Activated CD4-positive, alpha-beta memory T cell treated with anti-CD3 and anti-CD28 coated beads for 36 hours (primary cell): ENCODE measurements around the gene DEXI. TPM values are rescaled to one million over a fixed set of nuclear protein-coding genes. Genes with fewer than 3 reads are reported as not detected.

Experiments
- CTCF ChIA-PET: fragments of 350-600 bp; sonication (Branson Sonifier 250); formaldehyde crosslinking; loops from one replicate; lab custom pipeline; 2021; ENCODE audit warnings: antibody characterized with exemption, inconsistent platforms; lab: Charles Lee
- POLR2A ChIA-PET: fragments of 350-600 bp; sonication (Branson Sonifier 250); formaldehyde crosslinking; loops from one replicate; lab custom pipeline; 2021; ENCODE audit warnings: antibody characterized with exemption; lab: Charles Lee
- DNase-seq: peaks from one replicate; pipeline ENCODE4 v3.0.0-alpha.2; 2020
- H3K27ac Mint-ChIP-seq: one replicate; pipeline ENCODE4 v1.8.0; 2021; ENCODE audit warnings: mixed read lengths
- H3K27me3 Mint-ChIP-seq: one replicate; pipeline ENCODE4 v1.8.0; 2021; ENCODE audit warnings: mixed read lengths
- H3K36me3 Mint-ChIP-seq: one replicate; pipeline ENCODE4 v1.8.0; 2021; ENCODE audit warnings: mixed read lengths
- H3K4me1 Mint-ChIP-seq: one replicate; pipeline ENCODE4 v1.8.0; 2021; ENCODE audit warnings: low read depth, mixed read lengths
- H3K4me3 Mint-ChIP-seq: one replicate; pipeline ENCODE4 v1.8.0; 2021; ENCODE audit warnings: mild to moderate bottlenecking, mixed read lengths
- H3K9me3 Mint-ChIP-seq: one replicate; pipeline ENCODE4 v1.8.0; 2021; ENCODE audit warnings: mixed read lengths
- intact Hi-C: fragments of 100-400 bp; cut with micrococcal nuclease; formaldehyde crosslinking; loops from one replicate; pipeline ENCODE4 v1.15.1; 2023
- total RNA-seq, 2 experiments: library from RNA; stranded (reverse); gene quantifications; one replicate each; pipeline ENCODE4 v1.2.3, GENCODE V29; 2021

Gene DEXI
- 10 to 100 TPM; 35.1 to 38.2 TPM for total RNA-seq

DNA sequence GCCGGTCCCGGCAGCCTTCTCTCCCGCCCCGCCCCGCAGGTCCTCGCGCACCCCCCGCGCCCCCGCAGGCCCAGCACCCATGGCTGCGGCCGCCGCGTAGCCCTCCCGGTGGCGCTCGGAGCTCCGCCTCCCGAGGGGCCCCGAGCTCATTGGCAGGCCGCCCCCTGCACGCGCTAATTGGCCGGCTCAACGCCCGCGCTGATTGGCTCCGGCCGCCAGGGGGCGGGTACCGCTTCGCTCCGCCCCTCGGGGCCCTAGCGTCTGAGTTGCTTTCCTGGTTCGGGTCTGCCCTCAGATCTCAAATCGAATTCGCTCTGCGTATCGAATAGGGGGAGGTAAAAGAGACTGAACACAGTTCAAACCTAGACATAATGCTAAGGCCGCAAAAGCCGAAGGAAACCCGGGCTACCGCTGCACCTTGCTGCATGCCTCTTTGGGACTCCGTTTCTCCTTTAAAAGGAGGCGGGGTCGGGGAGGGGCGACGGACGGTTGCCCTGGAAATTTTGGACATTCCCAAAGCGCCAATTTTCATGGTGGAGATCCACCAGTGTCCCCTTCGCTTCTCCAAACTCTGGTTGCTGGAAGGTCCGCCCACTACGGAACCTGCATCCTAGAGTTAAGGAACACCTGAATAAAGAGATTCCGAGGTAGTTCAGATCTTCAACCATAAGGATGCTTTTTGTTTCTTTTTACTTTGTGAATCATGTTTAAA lies at the start of gene DEXI:
TSS of gene DEXI (minus strand) at position 117 of the 712 bp plus-strand sequence. CDS start 463 bp downstream, outside the sequence.
- Mint-ChIP-seq H3K4me1 (peaks cover 70% of the 10 kb centered on the region), H3K4me3 (peak within 1 kb of the TSS; percentile 92), H3K9me3 (no peaks in the 10 kb centered on the region), H3K27me3 (no peaks in the 10 kb centered on the region), H3K36me3 (peaks cover 11% of the 10 kb centered on the region), H3K27ac (peak within 1 kb of the TSS; percentile 79)
- ChIA-PET CTCF (interaction anchor here (1.0 kb wide), 4 partner anchors 9 to 24 kb away, joined by 3 to 6 read pairs (median 4); no protein-coding TSS in a partner anchor), POLR2A (no interaction called here)
- DNase-seq, result peak; percentile 97
- intact Hi-C loops, result loop anchor here (2.0 to 5.0 kb wide), 3 partner anchors 198 to 975 kb away; partner anchors contain the start of gene GSPT1

DNA sequence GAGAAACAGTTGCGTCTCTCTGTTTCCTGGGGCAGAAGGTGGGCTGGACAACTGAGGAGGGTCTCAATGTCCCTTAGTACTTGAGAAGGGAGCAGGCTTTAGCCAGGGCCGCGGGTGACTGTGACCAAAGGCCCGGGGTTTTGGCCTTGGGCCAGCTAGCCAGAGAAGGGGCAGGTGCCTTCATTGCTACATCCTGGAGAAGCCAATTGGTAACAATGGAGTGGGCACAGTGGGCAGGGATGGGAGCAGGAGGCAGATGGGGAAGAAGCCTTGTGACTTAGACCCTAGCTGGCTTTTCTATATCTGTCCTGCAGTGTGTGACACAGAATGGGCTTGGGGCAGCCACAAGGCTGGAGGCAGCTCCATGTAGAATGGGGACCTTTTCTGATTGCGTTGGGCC lies 48.1 kb upstream of the DEXI start:
- no peak overlapping the region for H3K4me3 Mint-ChIP-seq
- peaks cover 81% of the 10 kb centered on the region for H3K4me1 Mint-ChIP-seq
- H3K27me3 Mint-ChIP-seq, result no peaks in the 10 kb centered on the region
- ChIA-PET CTCF (interaction anchor here (1.0 to 1.7 kb wide), 2 partner anchors 27 to 366 kb away, joined by 3 to 10 read pairs; no protein-coding TSS in a partner anchor), POLR2A (interaction anchor here (0.8 to 1.3 kb wide), 4 partner anchors 25 to 261 kb away, joined by 3 to 4 read pairs (median 3); no protein-coding TSS in a partner anchor)
- no peak for DNase-seq
- intact Hi-C loops, result no loop called here
- no peaks in the 10 kb centered on the region for H3K9me3 Mint-ChIP-seq
- peak overlapping the region; percentile 69 for H3K27ac Mint-ChIP-seq
- peaks cover 47% of the 10 kb centered on the region for H3K36me3 Mint-ChIP-seq

GRCh38 chr16:10989559-10989958 lies 47.3 kb upstream of the DEXI start:
- Mint-ChIP-seq H3K36me3 (peaks cover 49% of the 10 kb centered on the region), H3K4me1 (peaks cover 86% of the 10 kb centered on the region), H3K27me3 (no peaks in the 10 kb centered on the region), H3K27ac (peak overlapping the region; percentile 98), H3K9me3 (no peaks in the 10 kb centered on the region), H3K4me3 (no peak overlapping the region)
- ChIA-PET POLR2A (interaction anchor here (0.6 to 1.5 kb wide), 4 partner anchors 24 to 876 kb away, joined by 3 to 4 read pairs (median 4); no protein-coding TSS in a partner anchor), CTCF (interaction anchor here (0.9 to 1.7 kb wide), 5 partner anchors 18 to 367 kb away, joined by 3 to 10 read pairs (median 3); no protein-coding TSS in a partner anchor)
- no peak for DNase-seq
- intact Hi-C loops, result loop anchor here (2.0 to 5.0 kb wide), 3 partner anchors 37 to 193 kb away; no protein-coding TSS in a partner anchor

GRCh38 chr16:10988879-10989278 lies 46.6 kb upstream of the DEXI start:
- Mint-ChIP-seq H3K36me3 (peaks cover 48% of the 10 kb centered on the region), H3K4me1 (peaks cover 89% of the 10 kb centered on the region), H3K9me3 (no peaks in the 10 kb centered on the region), H3K27ac (peak overlapping the region; percentile 98), H3K4me3 (peak overlapping the region; percentile 13), H3K27me3 (no peaks in the 10 kb centered on the region)
- ChIA-PET POLR2A (interaction anchor here (1.0 to 1.5 kb wide), 2 partner anchors 263 to 265 kb away, joined by 3 to 4 read pairs; no protein-coding TSS in a partner anchor), CTCF (interaction anchor here (0.7 to 1.7 kb wide), 5 partner anchors 18 to 266 kb away, joined by 3 to 10 read pairs (median 3); no protein-coding TSS in a partner anchor)
- intact Hi-C loops, result loop anchor here (1.0 to 5.0 kb wide), 15 partner anchors 25 to 390 kb away; no protein-coding TSS in a partner anchor
- DNase-seq, result peak; percentile 32

DNA sequence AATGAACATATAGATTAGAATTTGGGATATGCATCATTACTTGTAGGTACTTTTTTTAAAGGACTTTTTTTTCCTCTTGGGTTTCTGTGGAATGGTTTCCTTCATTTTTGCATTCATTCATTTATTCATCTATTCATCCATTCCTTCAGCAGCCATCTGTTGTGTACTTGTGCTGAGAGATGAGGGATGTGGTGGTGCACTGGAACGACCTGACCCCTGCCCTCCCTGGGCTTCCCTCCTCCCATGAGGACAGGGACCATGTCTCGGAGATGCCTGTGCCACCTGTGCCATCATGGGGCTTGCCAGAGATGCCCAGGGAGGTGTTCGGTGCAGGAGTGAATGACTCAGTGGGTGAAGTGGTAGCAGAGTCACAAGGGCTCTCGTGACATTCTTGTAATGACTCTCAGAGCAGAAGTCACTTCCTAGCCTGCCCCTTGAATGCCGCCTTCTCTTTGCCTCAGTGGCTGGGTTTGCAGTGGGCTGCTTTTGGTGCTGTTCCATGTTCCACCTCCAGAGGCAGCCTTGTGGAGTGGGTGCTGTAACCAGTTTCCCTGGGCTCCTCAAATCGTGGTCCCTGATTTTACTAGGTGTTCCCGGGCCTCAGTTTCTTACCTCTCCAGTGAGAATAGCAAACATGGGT lies 46.0 kb upstream of the DEXI start:
- POLR2A ChIA-PET, result interaction anchor here (1.0 to 1.5 kb wide), 2 partner anchors 264 to 265 kb away, joined by 3 to 4 read pairs; no protein-coding TSS in a partner anchor
- CTCF ChIA-PET, result no interaction called here

GRCh38 chr16:10987361-10988163 lies 45.3 kb upstream of the DEXI start:
- DNase-seq, result peak; percentile 29
- H3K4me1 Mint-ChIP-seq, result peaks cover 90% of the 10 kb centered on the region
- H3K27ac Mint-ChIP-seq, result peak overlapping the region; percentile 98
- intact Hi-C loops, result loop anchor here (1.0 to 5.0 kb wide), 15 partner anchors 23 to 392 kb away; no protein-coding TSS in a partner anchor
- H3K9me3 Mint-ChIP-seq, result no peaks in the 10 kb centered on the region
- ChIA-PET CTCF (interaction anchor here (0.6 to 1.1 kb wide), 3 partner anchors 117 to 267 kb away, joined by 3 to 4 read pairs (median 3); no protein-coding TSS in a partner anchor), POLR2A (interaction anchor here (0.9 to 1.2 kb wide), 2 partner anchors 22 to 118 kb away, joined by 3 to 5 read pairs; no protein-coding TSS in a partner anchor)
- H3K27me3 Mint-ChIP-seq, result no peaks in the 10 kb centered on the region
- peaks cover 48% of the 10 kb centered on the region for H3K36me3 Mint-ChIP-seq
- H3K4me3 Mint-ChIP-seq, result peak overlapping the region; percentile 33

More for the DNA sequence above, 46.0 kb upstream of the DEXI start:
- no peaks in the 10 kb centered on the region for H3K27me3 Mint-ChIP-seq
- intact Hi-C loops, result loop anchor here (1.0 to 5.0 kb wide), 15 partner anchors 24 to 391 kb away; no protein-coding TSS in a partner anchor
- peak; percentile 93 for DNase-seq
- H3K27ac Mint-ChIP-seq, result peak overlapping the region; percentile 98
- peak overlapping the region; percentile 33 for H3K4me3 Mint-ChIP-seq
- peaks cover 46% of the 10 kb centered on the region for H3K36me3 Mint-ChIP-seq
- peaks cover 90% of the 10 kb centered on the region for H3K4me1 Mint-ChIP-seq
- no peaks in the 10 kb centered on the region for H3K9me3 Mint-ChIP-seq

DNA sequence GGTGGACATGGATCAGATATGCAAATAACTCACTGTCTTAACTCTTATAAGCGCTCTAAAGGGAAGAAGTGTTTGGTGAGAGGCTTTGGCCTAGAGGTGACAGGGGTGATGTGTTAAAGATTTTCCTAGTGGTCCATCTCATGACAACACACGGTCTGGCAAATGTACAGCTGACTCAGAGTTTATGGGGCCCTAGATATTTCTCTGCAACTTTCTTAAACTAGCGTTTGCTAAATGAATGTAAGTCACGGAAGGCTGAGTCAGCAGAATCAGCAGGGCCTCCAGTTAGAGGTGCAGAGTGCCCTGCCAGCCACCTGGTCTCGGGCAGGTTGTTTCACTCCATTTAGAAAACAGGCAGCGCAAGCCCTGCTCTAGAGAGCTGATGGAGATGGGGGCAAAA lies 42.2 kb upstream of the DEXI start:
- peaks cover 43% of the 10 kb centered on the region for H3K36me3 Mint-ChIP-seq
- DNase-seq, result peak; percentile 50
- no peaks in the 10 kb centered on the region for H3K9me3 Mint-ChIP-seq
- H3K4me3 Mint-ChIP-seq, result no peak overlapping the region
- peak overlapping the region; percentile 67 for H3K27ac Mint-ChIP-seq
- CTCF ChIA-PET, result interaction anchor here (0.5 to 4.6 kb wide), 10 partner anchors 13 to 372 kb away, joined by 3 to 45 read pairs (median 6); partner anchors contain the start of gene SOCS1
- POLR2A ChIA-PET, result interaction anchor here (1.1 to 4.2 kb wide), 6 partner anchors 19 to 271 kb away, joined by 3 to 31 read pairs (median 4); partner anchors contain the start of gene SOCS1
- intact Hi-C loops, result no loop called here
- H3K4me1 Mint-ChIP-seq, result peaks cover 71% of the 10 kb centered on the region
- H3K27me3 Mint-ChIP-seq, result no peaks in the 10 kb centered on the region

DNA sequence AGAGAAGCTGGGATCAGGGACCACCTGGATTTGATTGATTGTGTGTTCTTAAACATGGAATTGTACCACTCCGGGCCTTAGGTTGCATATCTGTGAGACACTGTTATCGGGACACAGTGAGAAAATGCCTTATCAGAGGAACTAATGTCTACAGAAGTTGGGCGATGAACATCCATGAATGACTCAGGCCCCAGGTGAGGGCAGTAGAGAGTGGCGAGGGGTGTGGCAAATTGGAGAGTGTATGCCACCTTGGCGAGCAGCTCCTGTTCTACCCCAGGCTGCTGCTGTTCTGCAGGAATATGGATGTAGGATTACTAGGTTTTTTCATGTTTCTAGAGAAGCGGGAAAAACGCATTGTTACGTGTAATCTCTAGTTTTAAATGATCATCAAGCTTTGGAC lies 40.9 kb upstream of the DEXI start:
- peaks cover 41% of the 10 kb centered on the region for H3K36me3 Mint-ChIP-seq
- peaks cover 57% of the 10 kb centered on the region for H3K4me1 Mint-ChIP-seq

DNA sequence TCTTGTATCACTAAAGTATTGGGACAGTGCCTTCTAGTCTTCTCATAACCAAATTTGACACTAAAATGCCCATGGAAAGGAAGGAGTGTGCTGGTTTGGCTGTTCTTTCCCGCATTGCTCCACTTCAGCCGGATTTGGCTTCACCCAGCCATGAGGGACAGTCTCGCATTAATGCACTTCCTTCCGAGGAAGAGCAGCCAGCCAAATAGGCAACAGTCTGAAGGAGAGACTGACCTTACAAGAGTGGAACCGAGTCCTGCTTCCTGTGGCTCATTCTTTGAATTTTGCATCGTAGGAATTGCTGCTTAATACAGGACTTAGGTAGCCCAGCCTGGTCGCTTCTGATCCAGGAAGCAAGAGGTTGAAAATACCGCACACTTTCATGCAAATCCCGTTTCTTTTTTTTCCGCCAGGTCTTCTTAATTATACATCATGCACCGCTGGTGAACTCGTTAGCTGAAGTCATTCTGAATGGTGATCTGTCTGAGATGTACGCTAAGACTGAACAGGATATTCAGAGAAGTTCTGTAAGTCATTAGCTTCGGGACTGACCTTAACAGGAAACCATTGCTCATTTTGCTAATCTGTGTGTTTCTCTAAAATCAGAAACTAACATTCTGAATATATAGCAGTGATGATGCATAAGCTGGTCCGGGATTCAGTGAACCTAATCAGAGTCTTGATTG lies 40.3 kb upstream of the DEXI start:
- Mint-ChIP-seq H3K4me3 (peak overlapping the region; percentile 71), H3K4me1 (peaks cover 55% of the 10 kb centered on the region), H3K27ac (peak overlapping the region; percentile 87), H3K27me3 (no peaks in the 10 kb centered on the region), H3K9me3 (no peaks in the 10 kb centered on the region), H3K36me3 (peaks cover 41% of the 10 kb centered on the region)
- no peak for DNase-seq
- intact Hi-C loops, result loop anchor here (1.0 kb wide), 1 partner anchor 17 kb away; no protein-coding TSS in a partner anchor
- ChIA-PET CTCF (interaction anchor here (0.6 to 4.6 kb wide), 21 partner anchors 10 to 473 kb away, joined by 3 to 45 read pairs (median 6); partner anchors contain the start of gene SOCS1), POLR2A (interaction anchor here (0.9 to 4.2 kb wide), 13 partner anchors 17 to 276 kb away, joined by 3 to 31 read pairs (median 6); partner anchors contain the start of gene SOCS1)

More for the DNA sequence above, 40.9 kb upstream of the DEXI start:
- ChIA-PET CTCF (interaction anchor here (0.6 to 4.6 kb wide), 25 partner anchors 10 to 472 kb away, joined by 3 to 45 read pairs (median 5); partner anchors contain the start of gene SOCS1), POLR2A (interaction anchor here (0.9 to 4.2 kb wide), 13 partner anchors 17 to 276 kb away, joined by 3 to 31 read pairs (median 6); partner anchors contain the start of gene SOCS1)
- Mint-ChIP-seq H3K4me3 (peak overlapping the region; percentile 71), H3K9me3 (no peaks in the 10 kb centered on the region), H3K27ac (peak overlapping the region; percentile 87), H3K27me3 (no peaks in the 10 kb centered on the region)
- DNase-seq, result peak; percentile 50
- intact Hi-C loops, result loop anchor here (1.0 kb wide), 1 partner anchor 18 kb away; no protein-coding TSS in a partner anchor
